Neural cell (in vitro differentiated cells): Measurements from ENCODE around the gene MMP7.

Source experiments
- CTCF ChIP-seq: fragments of 450-650 bp; IDR thresholded peaks from 2 replicates; pipeline ENCODE4 v1.5.1; 2014; ENCODE audit warnings: antibody characterized with exemption, mild to moderate bottlenecking, moderate library complexity; ENCODE audit not compliant: poor library complexity, severe bottlenecking
- EP300 ChIP-seq: fragments of 450-650 bp; conservative IDR thresholded peaks from 2 replicates; pipeline ENCODE4 v1.6.1; 2014; ENCODE audit warnings: antibody characterized with exemption, mild to moderate bottlenecking, moderate library complexity; ENCODE audit not compliant: poor library complexity, severe bottlenecking
- RAD21 ChIP-seq: fragments of 450-650 bp; conservative IDR thresholded peaks from 2 replicates; pipeline ENCODE4 v1.6.1; 2014; ENCODE audit warnings: antibody characterized with exemption, mild to moderate bottlenecking, moderate library complexity
- SMC3 ChIP-seq: fragments of 450-650 bp; conservative IDR thresholded peaks from 2 replicates; pipeline ENCODE4 v1.6.1; 2014; ENCODE audit warnings: antibody characterized with exemption, mild to moderate bottlenecking, moderate library complexity; ENCODE audit not compliant: poor library complexity

- TF ChIP-seq SMC3 (no peak), EP300 (no peak), CTCF (no peak), RAD21 (no peak)
Measured at GRCh38 chr11:102476812-102477211, 53.7 kb downstream of the MMP7 start.
